Bronchial epithelial cell (primary cell): Measurements from ENCODE around the gene TMEM52. TPM values are rescaled to one million over a fixed set of nuclear protein-coding genes. Genes with fewer than 3 reads are reported as not detected.

Source experiments
- DNase-seq: peaks from one replicate; pipeline ENCODE4 v3.0.0-alpha.2; 2010; ENCODE audit warnings: low read depth
- FAIRE-seq: peaks from 2 replicates; lab custom pipeline; 2011; peaks lifted over from hg19 to GRCh38; lab: Jason Lieb, UNC
- H3K27me3 ChIP-seq: 2 replicates; pipeline ENCODE4 v1.5.1; 2011; ENCODE audit warnings: low read length; ENCODE audit not compliant: control insufficient read depth, insufficient read depth
- H3K36me3 ChIP-seq: 2 replicates; pipeline ENCODE4 v1.5.1; 2011; ENCODE audit warnings: low read length; ENCODE audit not compliant: control insufficient read depth, insufficient read depth
- H3K4me3 ChIP-seq: 2 replicates; pipeline ENCODE4 v1.5.1; 2011; ENCODE audit warnings: mild to moderate bottlenecking, low read depth, low read length, control low read depth
- total RNA-seq: library from RNA; depleted of rRNA; stranded (reverse); fragments of >200 nt; gene quantifications from 2 replicates; pipeline ENCODE4 v1.2.1, GENCODE V29; 2014
- TF ChIP-seq, protein P1 (sequence below): IDR thresholded peaks from 2 replicates; pipeline ENCODE4 v1.5.1; 2011; ENCODE audit warnings: mild to moderate bottlenecking, moderate library complexity, low read length, control low read depth, inconsistent platforms; ENCODE audit not compliant: insufficient read depth, severe bottlenecking

Gene TMEM52
- total RNA-seq, 1 donor from 2014 or later: 1.6 TPM

DNA sequence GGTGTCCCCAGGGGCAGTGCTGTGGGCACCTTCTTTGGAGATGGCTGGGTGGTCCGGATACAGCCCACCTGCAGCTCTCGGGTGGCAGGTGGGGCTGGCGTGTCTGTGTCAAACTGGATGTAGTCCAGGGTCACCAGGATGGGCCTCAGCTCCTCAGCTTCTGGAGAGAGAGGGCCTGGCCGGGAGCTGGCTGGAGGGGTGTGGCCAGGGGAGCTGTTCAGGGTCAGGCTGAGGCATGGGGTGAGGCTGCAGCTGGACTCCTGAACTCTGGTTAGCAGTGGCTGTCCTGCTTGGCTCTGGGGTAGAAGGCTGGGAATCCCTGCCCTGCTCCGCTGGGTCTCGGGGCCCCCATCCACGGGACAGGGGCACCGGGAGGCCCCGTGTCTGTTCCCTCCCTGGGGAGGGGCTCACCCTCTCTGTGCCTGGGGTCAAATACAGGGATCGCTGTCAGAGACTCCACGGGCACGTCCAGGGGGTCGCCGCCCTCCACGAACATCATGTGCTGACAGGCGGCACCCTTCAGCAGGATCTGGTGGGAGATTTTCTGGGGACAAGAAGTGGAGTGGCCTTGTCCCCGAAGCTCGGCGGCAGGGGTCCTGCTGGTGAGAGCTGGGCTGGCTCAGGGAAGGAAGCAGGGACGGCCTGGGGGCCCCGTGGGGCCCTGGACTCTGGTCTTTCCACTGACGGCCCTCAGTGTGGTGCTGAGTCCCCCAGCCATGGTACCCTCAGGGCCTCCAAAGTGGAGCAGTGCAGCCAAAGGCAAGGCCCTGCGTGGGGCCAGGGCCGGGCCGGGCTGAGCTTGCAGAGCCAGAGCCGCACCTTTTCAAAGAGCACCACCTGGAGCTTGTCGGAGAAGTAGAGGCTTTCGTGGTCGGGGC is 4.1 kb upstream of the TMEM52 start:
- DNase-seq: no peak
- no peak for FAIRE-seq

DNA sequence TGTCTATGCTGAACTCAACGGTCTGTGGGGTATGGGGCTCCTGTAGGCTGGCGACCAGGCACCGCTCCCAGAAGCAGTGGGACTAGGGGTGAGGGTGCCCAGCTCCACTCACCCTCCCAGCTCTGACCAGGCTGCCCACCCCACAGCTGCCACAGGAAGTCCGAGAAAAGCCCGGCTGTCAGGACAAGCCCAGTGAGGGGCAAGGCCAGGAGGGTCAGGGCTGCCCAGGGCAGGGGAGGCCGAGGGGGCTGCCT is 3.5 kb upstream of the TMEM52 start:
- DNase-seq: no peak
- TF ChIP-seq, protein P1, sequence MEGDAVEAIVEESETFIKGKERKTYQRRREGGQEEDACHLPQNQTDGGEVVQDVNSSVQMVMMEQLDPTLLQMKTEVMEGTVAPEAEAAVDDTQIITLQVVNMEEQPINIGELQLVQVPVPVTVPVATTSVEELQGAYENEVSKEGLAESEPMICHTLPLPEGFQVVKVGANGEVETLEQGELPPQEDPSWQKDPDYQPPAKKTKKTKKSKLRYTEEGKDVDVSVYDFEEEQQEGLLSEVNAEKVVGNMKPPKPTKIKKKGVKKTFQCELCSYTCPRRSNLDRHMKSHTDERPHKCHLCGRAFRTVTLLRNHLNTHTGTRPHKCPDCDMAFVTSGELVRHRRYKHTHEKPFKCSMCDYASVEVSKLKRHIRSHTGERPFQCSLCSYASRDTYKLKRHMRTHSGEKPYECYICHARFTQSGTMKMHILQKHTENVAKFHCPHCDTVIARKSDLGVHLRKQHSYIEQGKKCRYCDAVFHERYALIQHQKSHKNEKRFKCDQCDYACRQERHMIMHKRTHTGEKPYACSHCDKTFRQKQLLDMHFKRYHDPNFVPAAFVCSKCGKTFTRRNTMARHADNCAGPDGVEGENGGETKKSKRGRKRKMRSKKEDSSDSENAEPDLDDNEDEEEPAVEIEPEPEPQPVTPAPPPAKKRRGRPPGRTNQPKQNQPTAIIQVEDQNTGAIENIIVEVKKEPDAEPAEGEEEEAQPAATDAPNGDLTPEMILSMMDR: no peak
- Histone ChIP-seq H3K36me3 (no peaks in the 10 kb centered on the region), H3K4me3 (no peak overlapping the region), H3K27me3 (no peaks in the 10 kb centered on the region)
- no peak for FAIRE-seq

More for the DNA sequence above, 4.1 kb upstream of the TMEM52 start:
- TF ChIP-seq, protein P1: no peak
- Histone ChIP-seq H3K27me3 (no peaks in the 10 kb centered on the region), H3K36me3 (no peaks in the 10 kb centered on the region), H3K4me3 (no peak overlapping the region)

DNA sequence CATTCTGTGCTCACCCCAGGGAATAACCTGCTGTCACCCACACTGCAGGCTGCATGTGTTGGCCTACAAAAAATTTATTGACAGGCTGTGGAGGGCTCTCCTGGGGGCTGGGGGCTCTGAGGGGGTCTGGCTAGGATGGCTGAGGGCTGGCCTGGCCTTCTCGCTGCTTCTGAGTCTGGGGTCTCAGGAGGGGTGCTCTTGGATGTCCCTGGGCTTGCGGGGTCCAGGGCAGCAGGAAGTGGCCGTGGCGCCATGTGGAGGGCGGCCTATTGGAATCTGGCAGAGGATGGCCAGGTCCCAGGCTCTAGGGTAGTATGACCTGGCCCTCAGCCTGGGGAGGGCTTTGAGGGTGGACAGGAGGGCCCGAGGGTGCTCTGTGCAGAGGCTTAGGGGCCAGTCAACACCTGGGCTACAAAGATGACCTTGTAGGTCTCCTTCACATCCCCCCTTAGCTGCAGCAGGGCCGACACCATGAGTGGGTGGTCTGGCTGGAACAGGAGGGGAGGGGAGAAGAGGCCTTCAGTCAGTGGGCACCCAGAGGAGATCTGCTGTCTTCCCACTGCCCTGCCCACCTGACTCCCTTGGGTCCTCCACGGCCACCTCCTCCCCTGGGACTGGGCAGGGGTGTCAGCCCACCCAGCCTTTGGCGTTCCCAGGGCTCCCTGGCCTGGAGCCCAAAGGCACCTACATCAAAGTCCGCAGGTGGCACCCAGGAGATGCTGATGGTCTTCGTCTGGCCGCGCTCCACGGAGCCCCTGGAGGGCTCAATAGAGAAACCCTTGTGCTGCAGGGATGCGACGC is 3.0 kb upstream of the TMEM52 start:
- TF ChIP-seq, protein P1: no peak
- FAIRE-seq (no peak), DNase-seq (no peak)
- Histone ChIP-seq H3K4me3 (no peak overlapping the region), H3K27me3 (no peaks in the 10 kb centered on the region), H3K36me3 (no peaks in the 10 kb centered on the region)

DNA sequence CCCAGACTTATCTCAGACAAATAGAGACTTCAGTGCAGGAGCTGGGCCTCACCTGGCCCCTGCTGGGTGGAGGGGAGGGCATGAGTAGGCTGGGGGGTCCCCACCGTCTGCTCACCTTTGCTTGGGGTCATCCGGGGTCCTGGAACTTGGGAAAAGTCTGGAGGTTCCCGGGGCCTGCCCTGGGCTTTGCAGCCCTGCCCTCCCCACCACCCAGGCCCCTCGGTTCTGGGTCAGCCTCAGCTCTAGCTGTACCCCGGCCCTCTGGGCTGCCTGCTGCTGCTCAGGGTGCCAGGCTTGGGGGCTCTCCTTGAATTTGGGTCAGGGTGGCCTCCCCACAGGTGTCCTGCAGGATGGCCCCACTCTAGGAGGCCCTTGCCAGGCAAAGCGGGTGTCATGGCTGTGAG is 2.4 kb upstream of the TMEM52 start:
- Histone ChIP-seq H3K36me3 (no peaks in the 10 kb centered on the region), H3K4me3 (no peak overlapping the region), H3K27me3 (no peaks in the 10 kb centered on the region)
- TF ChIP-seq, protein P1: no peak
- FAIRE-seq: no peak
- no peak for DNase-seq

DNA sequence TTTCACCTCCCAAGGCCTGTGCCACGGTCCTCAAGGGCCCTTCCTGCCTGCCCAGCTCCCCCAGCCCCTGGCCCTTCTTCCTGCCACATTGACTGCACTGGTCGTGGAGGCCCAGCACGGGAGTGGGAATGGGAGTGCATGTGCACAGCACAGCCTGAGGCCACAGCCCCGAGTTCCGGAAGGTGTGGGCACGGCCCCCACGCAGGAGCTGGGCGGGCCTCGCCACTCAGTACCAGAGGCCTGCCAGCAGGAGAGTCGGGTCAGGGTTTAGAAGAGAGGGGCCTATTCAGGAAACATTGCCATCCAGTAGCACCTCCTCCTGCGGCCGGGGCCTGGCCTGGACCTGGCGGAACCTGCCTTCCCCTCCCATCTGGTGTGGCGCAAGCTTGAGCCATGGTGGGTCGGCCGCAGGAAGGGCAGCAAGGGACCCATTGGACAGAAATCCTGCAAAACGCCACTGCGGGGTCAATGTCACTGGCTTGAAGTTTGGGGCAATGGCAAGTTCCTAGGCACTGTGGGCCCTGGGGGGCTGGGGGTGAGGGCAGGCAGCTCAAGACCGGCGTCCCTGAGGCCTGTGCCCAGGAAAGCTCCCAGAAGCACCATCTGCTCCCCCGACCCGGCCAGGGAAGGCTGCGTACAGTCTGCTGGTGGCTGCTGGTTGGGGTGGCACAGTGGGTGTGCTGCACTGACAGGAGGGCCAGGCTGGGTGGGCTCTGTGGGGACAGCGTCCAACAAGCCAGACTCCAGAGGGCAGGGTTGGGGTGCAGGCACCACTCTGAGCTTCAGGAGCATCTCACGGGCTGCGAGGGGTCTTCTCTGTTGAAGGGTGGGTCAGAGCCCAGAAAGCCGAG is 1.8 kb upstream of the TMEM52 start:
- FAIRE-seq: no peak
- H3K4me3 ChIP-seq: no peak overlapping the region
- H3K27me3 ChIP-seq: no peaks in the 10 kb centered on the region
- TF ChIP-seq, protein P1: no peak
- H3K36me3 ChIP-seq: no peaks in the 10 kb centered on the region
- no peak for DNase-seq
